Thymus (tissue), 11 donors: ENCODE data around the gene ELMO1. TPM values are rescaled to one million over a fixed set of nuclear protein-coding genes. Genes with fewer than 3 reads are reported as not detected.
A peak's percentile ranks its signal among the peaks of the same experiment; 100 is the strongest.

Experiments used
- DNase-seq, 9 donors: peaks; one replicate each; pipeline ENCODE4 v3.0.0-alpha.2; 2013; ENCODE audit warnings: low spot score in 9 of 9, low read depth in 6 of 9, missing footprints in 1 of 9
- H3K27ac ChIP-seq, 2 donors: one replicate each; pipeline ENCODE4 v1.5.1; 2013; ENCODE audit warnings: control low read depth in 1 of 2, low read depth in 1 of 2, low read length in 1 of 2, mild to moderate bottlenecking in 1 of 2, moderate library complexity in 1 of 2
- H3K27me3 ChIP-seq, 2 donors: one replicate each; pipeline ENCODE4 v1.5.1; 2013; ENCODE audit warnings: low read length in 1 of 2; ENCODE audit not compliant: control insufficient read depth in 2 of 2, insufficient read depth in 1 of 2
- H3K36me3 ChIP-seq, 2 donors: one replicate each; pipeline ENCODE4 v1.5.1; 2013; ENCODE audit warnings: low read length in 1 of 2, mild to moderate bottlenecking in 1 of 2, moderate library complexity in 1 of 2; ENCODE audit not compliant: control insufficient read depth in 2 of 2, insufficient read depth in 2 of 2
- H3K4me1 ChIP-seq, 2 donors: one replicate each; pipeline ENCODE4 v1.5.1; 2013; ENCODE audit warnings: low read length in 2 of 2; ENCODE audit not compliant: control insufficient read depth in 2 of 2, insufficient read depth in 2 of 2
- H3K4me3 ChIP-seq, 2 donors: one replicate each; pipeline ENCODE4 v1.5.1; 2013; ENCODE audit warnings: low read length in 2 of 2, control low read depth in 1 of 2, mild to moderate bottlenecking in 1 of 2
- H3K9me3 ChIP-seq, 2 donors: one replicate each; pipeline ENCODE4 v1.5.1; 2013; ENCODE audit warnings: low read length in 1 of 2, mild to moderate bottlenecking in 1 of 2; ENCODE audit not compliant: control insufficient read depth in 2 of 2, insufficient read depth in 1 of 2
- WGBS: extraction: QIAGEN DNeasy Blood & Tissue Kit; methylation state at CpG from one replicate; pipeline ENCODE4 v1.1.7; 2013; 5-methylcytosine and 5-hydroxymethylcytosine counted together
- polyA plus RNA-seq: library from polyadenylated mRNA; stranded (reverse); fragments of 200-250 nt; gene quantifications from one replicate; pipeline ENCODE4 v1.2.3, GENCODE V29; 2013
- total RNA-seq: library from RNA; stranded (reverse); fragments of 120-200 nt; gene quantifications from one replicate; pipeline ENCODE4 v1.2.4, GENCODE V29; 2013
- donor health status: healthy.

ELMO1 gene
- total and polyA plus RNA-seq, 2 donors, result 18.7 to 22.5 TPM

DNA sequence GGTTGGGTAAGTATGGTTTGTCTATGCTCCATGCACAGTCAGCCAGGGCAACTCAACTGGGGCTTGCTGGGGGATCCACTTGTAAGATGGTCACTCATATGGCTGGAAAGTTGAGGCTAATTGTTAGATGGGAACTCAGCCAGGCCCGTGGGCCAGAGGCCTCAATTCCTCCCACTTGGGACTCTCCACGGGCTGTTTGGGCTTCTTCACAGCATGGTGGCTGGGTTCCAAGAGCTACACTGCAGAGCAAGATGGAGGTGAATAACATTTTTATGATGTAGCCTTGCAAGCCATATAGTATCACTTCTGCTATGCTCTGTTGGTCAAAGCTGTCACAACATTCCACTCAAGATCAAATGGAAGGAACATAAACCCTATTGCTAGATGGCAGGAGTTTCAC is 39.2 kb downstream of the ELMO1 start:
- Histone ChIP-seq H3K27ac (peak overlapping the region in 1 of 2 donors; percentile 81), H3K4me3 (no peak overlapping the region), H3K27me3 (no peaks in the 10 kb centered on the region), H3K4me1 (peaks cover 12 to 21% of the 10 kb centered on the region in 2 donors), H3K36me3 (no peaks in the 10 kb centered on the region), H3K9me3 (peaks cover 0 to 7% of the 10 kb centered on the region in 2 donors)
- no peak for DNase-seq
- 85% methylated on average over 2 of the region's 2 CpGs for WGBS

DNA sequence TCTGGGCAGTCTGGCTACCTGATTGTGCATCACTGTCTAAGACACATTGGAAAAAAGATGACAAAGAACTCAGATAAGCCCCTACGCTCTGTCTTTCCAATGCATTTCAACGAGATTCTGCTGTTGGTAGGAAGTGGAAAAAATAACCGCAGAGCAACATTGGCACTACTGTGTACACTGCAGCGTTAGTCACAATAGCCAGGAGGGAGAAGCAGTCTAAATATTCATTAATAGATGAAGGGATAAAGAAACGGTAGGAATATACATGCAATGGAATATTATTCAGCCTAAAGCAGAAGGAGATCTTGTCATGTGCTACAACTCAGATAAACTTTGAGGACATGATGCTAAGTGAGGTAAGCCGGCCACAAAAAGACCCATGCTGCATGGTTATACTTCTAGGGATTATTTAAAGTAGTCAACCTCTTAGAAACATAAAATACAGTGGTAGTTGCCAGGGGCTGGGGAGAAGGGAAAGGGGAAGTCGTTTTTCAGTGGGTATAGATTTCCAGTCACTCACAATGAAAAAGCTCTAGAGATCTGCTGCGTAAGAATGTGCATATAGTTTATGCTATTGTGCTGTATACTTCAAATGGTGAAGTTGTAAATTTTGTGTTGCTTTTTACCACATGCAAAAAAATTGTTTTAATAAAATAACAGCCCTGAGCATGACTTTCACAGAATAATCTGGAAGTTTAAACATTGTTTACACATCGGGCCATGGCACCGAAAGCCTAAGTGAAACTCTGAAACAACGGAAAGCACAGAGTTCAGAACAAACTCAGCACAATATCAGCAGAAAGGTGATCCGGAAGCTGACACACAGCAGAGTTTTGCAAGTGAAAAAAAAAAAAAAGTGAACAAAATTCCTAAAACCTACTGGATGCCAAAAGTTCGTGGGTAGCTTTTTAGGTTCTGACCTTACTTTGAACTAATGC is 40.1 kb downstream of the ELMO1 start:
- no peaks in the 10 kb centered on the region for H3K27me3 ChIP-seq
- peaks cover 12 to 21% of the 10 kb centered on the region in 2 donors for H3K4me1 ChIP-seq
- peaks cover 0 to 7% of the 10 kb centered on the region in 2 donors for H3K9me3 ChIP-seq
- WGBS, result 12% methylated on average over 13 of the region's 13 CpGs
- peak overlapping the region; percentile 46 to 81 for H3K27ac ChIP-seq
- peak overlapping the region; percentile 42 for H3K4me3 ChIP-seq
- DNase-seq, result peak in 7 of 9 donors; percentile 34 to 80 (median 47)
- H3K36me3 ChIP-seq, result no peaks in the 10 kb centered on the region

DNA sequence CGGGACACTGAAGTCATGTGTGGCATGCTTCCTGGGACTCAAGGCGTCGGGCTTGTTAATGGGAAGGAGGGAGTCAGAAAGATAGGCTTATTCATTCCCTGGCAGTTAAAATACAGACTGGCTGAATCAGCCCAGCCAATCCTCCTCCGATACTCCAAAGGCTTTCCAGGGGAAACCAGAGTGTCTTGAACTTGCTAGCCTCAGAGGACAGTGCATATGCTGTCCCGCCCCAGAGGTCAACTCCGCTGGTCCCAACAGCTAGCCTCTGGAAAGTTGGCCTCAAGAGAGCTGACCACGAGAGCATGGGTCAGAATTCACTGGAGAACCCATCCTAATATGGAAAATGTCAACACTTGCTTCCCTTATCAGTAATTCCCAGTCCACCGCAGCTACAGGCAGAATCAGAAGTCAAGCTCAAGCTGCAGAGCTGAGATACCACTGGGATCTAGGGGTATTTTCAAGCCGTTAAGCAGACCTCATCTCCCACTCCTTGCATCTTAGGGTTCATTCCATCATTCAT is 43.0 kb downstream of the ELMO1 start:
- peaks cover 11 to 19% of the 10 kb centered on the region in 2 donors for H3K4me1 ChIP-seq
- H3K27me3 ChIP-seq, result no peaks in the 10 kb centered on the region
- H3K9me3 ChIP-seq, result peaks cover 0 to 2% of the 10 kb centered on the region in 2 donors
- DNase-seq, result no peak
- H3K4me3 ChIP-seq, result no peak overlapping the region
- WGBS, result 86% methylated on average over 9 of the region's 9 CpGs
- H3K36me3 ChIP-seq, result no peaks in the 10 kb centered on the region
- no peak overlapping the region for H3K27ac ChIP-seq

DNA sequence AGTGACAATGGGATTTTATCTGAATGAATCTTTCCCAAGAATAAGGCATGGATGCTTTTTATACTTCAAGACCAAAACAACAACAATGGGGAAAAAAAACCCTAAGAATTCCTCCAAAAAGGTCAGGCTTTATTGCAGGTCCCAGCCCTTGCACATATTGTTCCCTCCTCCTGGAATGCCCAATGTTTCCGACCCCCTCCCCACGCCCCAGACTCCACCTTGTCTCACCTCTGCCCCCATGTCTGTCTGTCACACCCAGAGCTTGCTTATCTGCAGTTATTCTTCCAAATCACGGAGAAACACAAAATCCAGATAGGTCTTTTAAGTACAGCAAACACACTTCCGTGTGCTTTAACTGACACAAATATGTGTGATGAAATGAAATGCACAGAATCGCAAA is 43.5 kb downstream of the ELMO1 start:
- no peaks in the 10 kb centered on the region for H3K36me3 ChIP-seq
- no peak for DNase-seq
- no peak overlapping the region for H3K27ac ChIP-seq
- H3K9me3 ChIP-seq, result peaks cover 0 to 2% of the 10 kb centered on the region in 2 donors
- H3K27me3 ChIP-seq, result no peaks in the 10 kb centered on the region
- 96% methylated on average over 5 of the region's 5 CpGs for WGBS
- H3K4me1 ChIP-seq, result peaks cover 7 to 14% of the 10 kb centered on the region in 2 donors
- H3K4me3 ChIP-seq, result no peak overlapping the region

DNA sequence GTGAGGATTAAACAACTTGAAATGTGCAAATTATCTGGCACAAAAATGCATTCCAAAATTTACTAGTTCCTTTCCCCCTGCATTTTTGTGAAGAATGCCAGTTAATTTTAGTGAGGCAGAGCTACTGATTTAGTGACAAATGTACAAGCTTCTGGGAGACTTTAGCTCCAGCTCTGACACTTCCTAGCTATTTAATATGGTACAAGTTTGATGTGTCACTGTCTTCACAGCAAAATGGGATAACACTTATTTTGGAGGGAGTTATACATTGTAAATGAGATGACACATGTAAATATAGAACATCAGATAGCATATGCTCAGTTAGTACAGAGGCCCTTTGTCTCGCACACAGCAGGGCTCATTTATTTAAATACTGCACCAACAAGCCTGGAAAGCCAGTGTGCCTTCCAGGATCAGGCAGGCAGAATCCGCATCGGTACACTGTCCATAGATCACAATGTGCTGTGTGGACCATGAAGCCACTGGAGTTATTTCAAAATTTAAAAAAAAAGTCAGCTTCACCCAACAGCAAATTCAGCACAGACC is 48.7 kb downstream of the ELMO1 start:
- peaks cover 0 to 2% of the 10 kb centered on the region in 2 donors for H3K4me1 ChIP-seq
- no peaks in the 10 kb centered on the region for H3K36me3 ChIP-seq
- H3K4me3 ChIP-seq, result no peak overlapping the region
- no peak overlapping the region for H3K27ac ChIP-seq
- DNase-seq, result no peak
- peaks cover 0 to 2% of the 10 kb centered on the region in 2 donors for H3K9me3 ChIP-seq
- no peaks in the 10 kb centered on the region for H3K27me3 ChIP-seq
- WGBS, result over 99% methylated on average over 3 of the region's 3 CpGs

DNA sequence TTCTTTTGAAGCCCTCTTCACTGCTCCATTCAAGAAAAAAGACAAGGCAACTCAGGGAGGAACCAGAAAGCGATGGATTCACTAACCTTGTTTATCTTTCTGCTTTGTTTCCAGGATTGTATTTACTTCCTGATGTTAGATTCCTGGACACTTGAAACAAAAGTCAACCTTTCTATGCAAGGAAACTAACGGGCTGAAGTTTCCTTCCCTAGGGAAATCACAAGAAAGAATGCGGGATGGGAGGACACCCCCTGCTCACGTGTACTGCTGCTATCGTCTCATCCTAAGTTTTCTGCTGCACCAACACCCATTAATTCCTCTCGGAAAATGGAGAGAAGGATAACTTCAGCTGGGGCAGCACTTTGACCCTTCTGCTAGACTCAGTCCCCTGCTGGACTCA is 50.3 kb downstream of the ELMO1 start:
- Histone ChIP-seq H3K27me3 (no peaks in the 10 kb centered on the region), H3K9me3 (peaks cover 0 to 2% of the 10 kb centered on the region in 2 donors), H3K4me1 (peaks cover 0 to 2% of the 10 kb centered on the region in 2 donors), H3K36me3 (no peaks in the 10 kb centered on the region), H3K4me3 (no peak overlapping the region), H3K27ac (no peak overlapping the region)
- no peak for DNase-seq
- WGBS, result 96% methylated on average over 6 of the region's 6 CpGs

DNA sequence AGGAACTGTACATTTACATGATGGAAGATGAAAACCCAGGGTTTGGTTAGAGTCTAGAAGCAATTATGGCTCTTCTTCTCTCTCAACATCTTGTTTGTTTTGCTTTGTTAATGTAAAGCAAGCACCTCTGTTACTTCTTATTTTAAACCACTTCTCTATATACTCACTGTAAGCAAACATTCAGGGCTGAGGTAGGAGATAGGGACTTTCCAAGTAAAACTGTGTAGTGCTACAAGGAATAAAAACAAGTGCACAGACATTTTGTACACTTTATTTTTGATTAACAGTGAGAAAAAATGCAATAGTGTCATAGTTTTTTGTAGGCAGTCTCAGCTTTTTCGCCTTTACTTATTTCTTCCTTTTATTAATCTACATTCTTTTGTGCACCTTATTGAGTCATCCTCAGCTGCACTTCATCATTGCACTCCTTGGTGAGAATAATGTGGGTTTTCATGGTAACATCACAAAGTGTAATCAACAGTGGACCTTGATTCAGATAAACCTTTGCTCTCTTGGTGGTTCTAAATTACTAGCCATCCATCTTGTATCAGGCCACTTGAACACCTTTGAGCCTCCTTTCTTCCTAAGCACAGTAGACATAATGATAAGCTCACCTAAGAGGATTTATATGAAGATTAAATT is 52.9 kb downstream of the ELMO1 start:
- H3K27ac ChIP-seq, result no peak overlapping the region
- WGBS, result 96% methylated on average over 1 of the region's 1 CpG
- H3K9me3 ChIP-seq, result no peaks in the 10 kb centered on the region
- no peak overlapping the region for H3K4me3 ChIP-seq
- peaks cover 0 to 16% of the 10 kb centered on the region in 2 donors for H3K4me1 ChIP-seq
- no peaks in the 10 kb centered on the region for H3K27me3 ChIP-seq
- no peak for DNase-seq
- no peaks in the 10 kb centered on the region for H3K36me3 ChIP-seq

DNA sequence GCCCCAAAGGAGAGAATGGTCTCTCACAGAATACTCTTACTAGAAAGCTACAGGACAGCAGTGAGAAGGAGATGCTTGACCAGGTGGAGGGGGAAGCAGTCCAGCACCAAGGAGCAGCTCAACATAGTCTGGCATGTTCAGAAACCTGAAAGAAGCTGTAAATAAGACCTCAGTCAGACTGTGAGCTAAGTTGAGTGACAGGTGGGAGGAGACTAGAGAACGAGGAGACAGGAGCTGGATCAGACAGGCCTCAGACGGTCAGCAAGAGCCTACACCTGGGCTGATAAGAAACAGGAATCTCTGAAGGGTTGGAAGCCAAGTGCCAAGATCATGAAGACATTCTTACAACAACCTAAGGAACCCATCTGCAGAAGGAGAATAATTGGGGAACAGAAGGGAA is 54.5 kb downstream of the ELMO1 start:
- no peak for DNase-seq
- no peaks in the 10 kb centered on the region for H3K36me3 ChIP-seq
- WGBS, result 95% methylated on average over 2 of the region's 2 CpGs
- H3K27me3 ChIP-seq, result no peaks in the 10 kb centered on the region
- no peaks in the 10 kb centered on the region for H3K9me3 ChIP-seq
- peaks cover 0 to 31% of the 10 kb centered on the region in 2 donors for H3K4me1 ChIP-seq
- no peak overlapping the region for H3K4me3 ChIP-seq
- H3K27ac ChIP-seq, result no peak overlapping the region

DNA sequence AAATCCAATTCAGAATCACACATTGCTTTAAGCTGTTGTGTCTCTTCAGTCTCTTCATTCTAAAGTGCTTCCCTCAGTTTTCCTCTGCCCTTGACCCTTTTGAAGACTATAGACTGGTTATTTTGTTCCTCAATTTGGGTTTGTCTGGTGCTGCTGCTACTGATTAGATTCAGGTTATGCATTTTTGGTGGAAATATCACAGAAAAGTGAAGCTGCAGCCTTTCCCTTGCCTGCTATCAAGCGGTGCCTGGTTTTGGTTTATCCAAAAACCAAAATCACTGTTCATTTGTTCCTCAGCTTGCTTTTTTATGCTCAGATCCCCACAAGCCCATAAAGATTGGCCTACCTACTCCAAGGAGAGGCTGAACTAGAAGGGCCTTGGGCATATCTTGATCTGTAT is 55.2 kb downstream of the ELMO1 start:
- Histone ChIP-seq H3K4me1 (peaks cover 0 to 31% of the 10 kb centered on the region in 2 donors), H3K4me3 (no peak overlapping the region), H3K27me3 (no peaks in the 10 kb centered on the region), H3K27ac (no peak overlapping the region), H3K9me3 (no peaks in the 10 kb centered on the region), H3K36me3 (no peaks in the 10 kb centered on the region)
- DNase-seq, result no peak
- WGBS, result 98% methylated on average over 1 of the region's 1 CpG
